Measurements from ENCODE around the gene PJA1. TPM values are rescaled to one million over a fixed set of nuclear protein-coding genes. Genes with fewer than 3 reads are reported as not detected.

The PJA1 gene
- polyA plus RNA-seq (2013, experiment 1 of 4) = 57.5 TPM
- 53.1 TPM for polyA plus RNA-seq (2013, experiment 2 of 4)
- 42.1 TPM for polyA plus RNA-seq (2013, experiment 3 of 4)
- polyA plus RNA-seq (2013, experiment 4 of 4) = 48.6 TPM

DNA sequence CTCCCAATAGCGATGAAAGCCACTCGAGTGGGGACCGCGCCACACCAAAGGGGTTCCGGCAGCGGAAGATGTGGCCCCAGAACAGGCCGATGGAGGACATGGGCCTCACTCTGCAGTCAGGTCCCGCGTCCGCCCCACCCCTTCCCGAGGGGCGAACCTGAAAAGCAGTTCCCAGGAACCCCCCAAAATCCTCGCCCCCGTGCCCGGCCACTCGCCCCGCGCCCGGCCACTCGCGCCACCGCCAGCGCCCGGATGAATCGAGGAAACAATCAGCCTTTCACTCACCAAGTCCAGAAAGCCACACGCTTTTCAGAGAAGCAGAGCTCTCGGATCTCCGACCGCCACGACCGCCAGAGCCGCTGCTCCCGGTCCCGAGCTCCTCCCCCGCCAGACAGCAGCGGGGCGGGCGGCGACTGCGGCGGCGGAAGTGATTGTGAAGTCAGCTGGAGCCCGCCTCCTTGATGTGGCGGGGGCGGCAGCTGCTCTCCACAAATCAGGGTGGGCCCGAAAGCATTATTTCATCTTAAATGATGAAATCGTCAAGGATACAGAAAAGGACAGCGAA, at the start of gene PJA1:
PJA1 (minus strand) TSS at position 367 of the 565 bp plus-strand sequence. CDS start 2,380 bp downstream, outside the sequence.
- Histone ChIP-seq H3K27me3 (ENCODE audit: control insufficient read depth, insufficient read depth, low read length, poor library complexity, severe bottlenecking) (no peaks in the 10 kb centered on the region), H3K4me3 (ENCODE audit: insufficient read depth, low read depth, low read length) (peak within 1 kb of the TSS; percentile 65), H3K27ac (ENCODE audit: insufficient read depth, low read depth, low read length, poor library complexity, severe bottlenecking) (no peak within 1 kb of the TSS), H3K4me1 (ENCODE audit: control insufficient read depth, insufficient read depth, low read length) (no peaks in the 10 kb centered on the region), H3K9me3 (ENCODE audit: control insufficient read depth, low read length) (no peaks in the 10 kb centered on the region), H3K36me3 (ENCODE audit: control insufficient read depth, insufficient read depth, low read length) (no peaks in the 10 kb centered on the region)
- 0% methylated on average over 42 to 46 of the region's 48 CpGs for WGBS, 2 experiments

DNA sequence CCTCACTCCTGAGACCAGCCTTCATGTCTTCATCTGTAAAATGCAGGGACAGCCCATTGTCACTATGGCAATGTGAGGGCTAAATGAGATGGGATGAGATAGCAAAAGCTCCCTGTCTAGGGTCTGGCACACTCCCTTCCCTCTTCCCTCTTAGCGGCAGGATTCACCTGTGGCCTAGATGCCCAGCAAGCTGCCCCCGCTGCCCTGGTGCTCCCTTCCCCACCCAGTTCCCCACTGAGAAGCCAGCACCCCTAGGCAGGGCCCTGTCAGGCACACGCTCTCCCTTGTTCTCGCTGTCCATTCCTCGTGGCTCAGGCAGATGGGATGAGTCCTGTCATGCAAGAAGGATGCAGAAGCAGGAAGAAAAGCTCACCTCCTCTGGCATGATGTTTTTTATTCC, 49.2 kb upstream of the PJA1 start:
- Histone ChIP-seq H3K9me3 (ENCODE audit: control insufficient read depth, low read length) (no peaks in the 10 kb centered on the region), H3K36me3 (ENCODE audit: control insufficient read depth, insufficient read depth, low read length) (no peaks in the 10 kb centered on the region)
- 90 to 94% methylated on average over 5 of the region's 5 CpGs for WGBS, 2 experiments

DNA sequence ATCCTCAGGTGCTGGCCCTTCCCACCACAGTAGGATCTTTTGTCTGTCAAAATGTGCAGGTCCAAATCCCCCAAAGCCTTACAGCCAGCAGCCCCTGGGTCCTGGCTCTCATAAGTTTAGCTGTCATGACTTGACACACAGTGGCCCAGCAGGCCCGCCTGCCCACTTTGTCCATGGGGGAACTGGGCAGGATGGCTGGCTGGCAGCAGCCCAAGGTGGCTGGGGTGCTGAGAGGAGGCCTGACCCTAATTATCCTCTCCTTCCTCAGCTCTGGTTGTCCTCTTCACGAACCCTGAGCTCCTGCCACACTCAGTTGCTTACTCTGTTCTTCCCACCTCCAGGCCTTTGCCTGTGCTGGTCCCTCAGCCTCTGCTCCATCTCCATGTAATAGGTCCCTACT, 46.4 kb upstream of the PJA1 start:
- no peaks in the 10 kb centered on the region for H3K4me1 ChIP-seq (ENCODE audit: control insufficient read depth, insufficient read depth, low read length)
- H3K4me3 ChIP-seq (ENCODE audit: insufficient read depth, low read depth, low read length) = no peak overlapping the region
- H3K27me3 ChIP-seq (ENCODE audit: control insufficient read depth, insufficient read depth, low read length, poor library complexity, severe bottlenecking) = no peaks in the 10 kb centered on the region
- H3K36me3 ChIP-seq (ENCODE audit: control insufficient read depth, insufficient read depth, low read length) = no peaks in the 10 kb centered on the region
- no peak overlapping the region for H3K27ac ChIP-seq (ENCODE audit: insufficient read depth, low read depth, low read length, poor library complexity, severe bottlenecking)
- WGBS, 2 experiments = 92 to 98% methylated on average over 2 of the region's 2 CpGs
- no peaks in the 10 kb centered on the region for H3K9me3 ChIP-seq (ENCODE audit: control insufficient read depth, low read length)

More for the DNA sequence above, 49.2 kb upstream of the PJA1 start:
- Histone ChIP-seq H3K4me3 (ENCODE audit: insufficient read depth, low read depth, low read length) (no peak overlapping the region), H3K4me1 (ENCODE audit: control insufficient read depth, insufficient read depth, low read length) (no peaks in the 10 kb centered on the region), H3K27ac (ENCODE audit: insufficient read depth, low read depth, low read length, poor library complexity, severe bottlenecking) (no peak overlapping the region), H3K27me3 (ENCODE audit: control insufficient read depth, insufficient read depth, low read length, poor library complexity, severe bottlenecking) (no peaks in the 10 kb centered on the region)

DNA sequence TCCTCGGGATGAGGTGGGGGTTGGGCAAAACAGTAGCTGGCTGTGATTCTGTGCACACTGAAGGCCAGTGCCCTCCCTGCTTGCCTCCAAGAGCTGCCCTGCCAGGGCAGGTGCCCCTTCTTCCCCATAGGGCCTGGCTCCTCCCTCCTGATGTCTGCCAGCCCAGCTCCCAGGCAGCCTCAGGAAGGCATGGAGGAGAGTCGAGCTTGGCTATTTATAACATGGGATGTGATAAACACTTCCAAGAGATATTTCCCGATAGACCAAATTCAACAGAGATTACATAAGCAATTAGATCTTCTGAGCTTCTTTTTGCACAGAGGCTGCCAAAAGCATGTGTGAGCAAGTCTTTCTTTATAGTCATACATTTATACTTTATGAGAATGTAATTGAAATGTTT, 45.3 kb upstream of the PJA1 start:
- H3K4me1 ChIP-seq (ENCODE audit: control insufficient read depth, insufficient read depth, low read length) = no peaks in the 10 kb centered on the region
- no peaks in the 10 kb centered on the region for H3K27me3 ChIP-seq (ENCODE audit: control insufficient read depth, insufficient read depth, low read length, poor library complexity, severe bottlenecking)
- H3K9me3 ChIP-seq (ENCODE audit: control insufficient read depth, low read length) = no peaks in the 10 kb centered on the region
- no peak overlapping the region for H3K4me3 ChIP-seq (ENCODE audit: insufficient read depth, low read depth, low read length)
- 93% methylated on average over 1 to 2 of the region's 3 CpGs for WGBS, 2 experiments
- H3K36me3 ChIP-seq (ENCODE audit: control insufficient read depth, insufficient read depth, low read length) = no peaks in the 10 kb centered on the region
- H3K27ac ChIP-seq (ENCODE audit: insufficient read depth, low read depth, low read length, poor library complexity, severe bottlenecking) = no peak overlapping the region

DNA sequence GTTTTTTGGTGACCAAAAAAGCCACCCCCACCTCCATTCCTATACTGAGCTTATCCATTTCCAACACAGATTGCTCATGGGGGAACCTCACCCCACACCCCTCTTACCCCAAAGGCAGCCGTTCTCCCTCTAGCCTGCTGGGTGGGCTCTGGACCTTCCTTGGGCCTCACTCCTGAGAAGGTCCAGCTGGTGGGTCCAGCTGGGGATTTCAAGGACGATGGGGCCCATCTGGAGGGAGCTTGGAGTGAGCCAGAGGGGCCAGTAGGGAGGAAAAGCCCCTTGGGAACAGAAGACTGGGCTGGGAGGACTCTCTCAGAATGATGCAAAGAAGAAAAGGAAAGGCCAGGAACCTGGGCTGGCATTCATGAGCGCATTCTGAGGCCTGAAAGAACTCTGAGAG, 42.0 kb upstream of the PJA1 start:
- 86 to 93% methylated on average over 3 of the region's 3 CpGs for WGBS, 2 experiments

DNA sequence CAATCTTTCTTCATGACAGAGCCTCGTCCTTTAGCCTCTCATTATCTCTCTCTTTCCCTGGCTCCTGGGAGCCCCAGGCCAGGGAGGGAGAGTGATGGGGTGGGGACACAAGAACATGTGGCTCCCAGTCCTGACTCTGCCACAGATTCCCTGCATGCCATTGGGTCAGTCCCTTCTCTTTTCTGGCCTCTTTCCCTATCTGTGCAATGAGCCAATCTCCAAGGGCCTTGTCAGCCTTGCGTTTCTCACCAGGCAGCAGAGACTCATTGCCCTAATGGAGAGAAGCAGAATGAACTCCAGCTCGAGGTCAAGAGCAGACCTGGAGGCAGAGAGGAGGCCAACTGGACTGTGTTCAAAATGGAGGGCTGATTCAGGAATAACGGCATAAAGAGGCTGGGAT, 38.4 kb upstream of the PJA1 start:
- Histone ChIP-seq H3K4me1 (ENCODE audit: control insufficient read depth, insufficient read depth, low read length) (no peaks in the 10 kb centered on the region), H3K27ac (ENCODE audit: insufficient read depth, low read depth, low read length, poor library complexity, severe bottlenecking) (no peak overlapping the region), H3K27me3 (ENCODE audit: control insufficient read depth, insufficient read depth, low read length, poor library complexity, severe bottlenecking) (no peaks in the 10 kb centered on the region), H3K9me3 (ENCODE audit: control insufficient read depth, low read length) (no peaks in the 10 kb centered on the region), H3K36me3 (ENCODE audit: control insufficient read depth, insufficient read depth, low read length) (no peaks in the 10 kb centered on the region), H3K4me3 (ENCODE audit: insufficient read depth, low read depth, low read length) (no peak overlapping the region)
- 85 to 92% methylated on average over 4 of the region's 4 CpGs for WGBS, 2 experiments

More for the DNA sequence above, 42.0 kb upstream of the PJA1 start:
- Histone ChIP-seq H3K27ac (ENCODE audit: insufficient read depth, low read depth, low read length, poor library complexity, severe bottlenecking) (no peak overlapping the region), H3K27me3 (ENCODE audit: control insufficient read depth, insufficient read depth, low read length, poor library complexity, severe bottlenecking) (no peaks in the 10 kb centered on the region), H3K9me3 (ENCODE audit: control insufficient read depth, low read length) (no peaks in the 10 kb centered on the region), H3K4me1 (ENCODE audit: control insufficient read depth, insufficient read depth, low read length) (no peaks in the 10 kb centered on the region), H3K36me3 (ENCODE audit: control insufficient read depth, insufficient read depth, low read length) (no peaks in the 10 kb centered on the region), H3K4me3 (ENCODE audit: insufficient read depth, low read depth, low read length) (no peak overlapping the region)

DNA sequence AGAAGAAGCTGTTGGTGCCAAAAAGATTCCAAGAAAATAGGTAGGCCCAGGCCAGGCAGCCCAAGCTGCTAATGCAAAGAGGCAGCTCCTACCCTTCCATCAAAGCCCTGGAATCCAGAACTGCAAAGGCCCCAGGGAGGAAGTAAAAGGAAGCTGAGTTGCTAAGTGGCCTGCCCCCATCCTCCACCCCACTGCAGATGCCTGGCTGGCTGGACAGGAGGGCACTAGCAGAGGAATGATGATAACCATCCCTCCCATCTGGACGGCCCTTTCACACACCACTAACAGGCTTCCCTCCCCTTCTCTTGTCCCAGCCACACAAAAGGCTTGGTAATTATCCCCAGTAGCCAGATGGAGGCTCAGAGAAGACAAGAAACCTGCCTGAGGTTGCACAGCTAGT, 32.4 kb upstream of the PJA1 start:
- no peaks in the 10 kb centered on the region for H3K9me3 ChIP-seq (ENCODE audit: control insufficient read depth, low read length)
- no peak overlapping the region for H3K27ac ChIP-seq (ENCODE audit: insufficient read depth, low read depth, low read length, poor library complexity, severe bottlenecking)
- no peak overlapping the region for H3K4me3 ChIP-seq (ENCODE audit: insufficient read depth, low read depth, low read length)
- no peaks in the 10 kb centered on the region for H3K27me3 ChIP-seq (ENCODE audit: control insufficient read depth, insufficient read depth, low read length, poor library complexity, severe bottlenecking)
- peaks cover 8% of the 10 kb centered on the region for H3K4me1 ChIP-seq (ENCODE audit: control insufficient read depth, insufficient read depth, low read length)
- 50 to 71% methylated on average over 1 of the region's 1 CpG for WGBS, 2 experiments
- no peaks in the 10 kb centered on the region for H3K36me3 ChIP-seq (ENCODE audit: control insufficient read depth, insufficient read depth, low read length)

GRCh38 chrX:69196666-69197065, 31.4 kb upstream of the PJA1 start:
- Histone ChIP-seq H3K4me1 (ENCODE audit: control insufficient read depth, insufficient read depth, low read length) (peaks cover 8% of the 10 kb centered on the region), H3K27ac (ENCODE audit: insufficient read depth, low read depth, low read length, poor library complexity, severe bottlenecking) (no peak overlapping the region), H3K36me3 (ENCODE audit: control insufficient read depth, insufficient read depth, low read length) (no peaks in the 10 kb centered on the region), H3K9me3 (ENCODE audit: control insufficient read depth, low read length) (no peaks in the 10 kb centered on the region), H3K4me3 (ENCODE audit: insufficient read depth, low read depth, low read length) (no peak overlapping the region), H3K27me3 (ENCODE audit: control insufficient read depth, insufficient read depth, low read length, poor library complexity, severe bottlenecking) (no peaks in the 10 kb centered on the region)
- WGBS, 2 experiments = 85 to 89% methylated on average over 3 of the region's 3 CpGs

GRCh38 chrX:69195810-69196209, 30.6 kb upstream of the PJA1 start:
- no peak overlapping the region for H3K4me3 ChIP-seq (ENCODE audit: insufficient read depth, low read depth, low read length)
- H3K27ac ChIP-seq (ENCODE audit: insufficient read depth, low read depth, low read length, poor library complexity, severe bottlenecking) = no peak overlapping the region
- 87% methylated on average over 2 to 3 of the region's 3 CpGs for WGBS, 2 experiments
- no peaks in the 10 kb centered on the region for H3K9me3 ChIP-seq (ENCODE audit: control insufficient read depth, low read length)
- H3K36me3 ChIP-seq (ENCODE audit: control insufficient read depth, insufficient read depth, low read length) = no peaks in the 10 kb centered on the region
- peaks cover 8% of the 10 kb centered on the region for H3K4me1 ChIP-seq (ENCODE audit: control insufficient read depth, insufficient read depth, low read length)
- H3K27me3 ChIP-seq (ENCODE audit: control insufficient read depth, insufficient read depth, low read length, poor library complexity, severe bottlenecking) = no peaks in the 10 kb centered on the region

GRCh38 chrX:69195192-69195591, 29.9 kb upstream of the PJA1 start:
- H3K9me3 ChIP-seq (ENCODE audit: control insufficient read depth, low read length) = no peaks in the 10 kb centered on the region
- WGBS, 2 experiments = 59% methylated on average over 8 to 10 of the region's 10 CpGs
- no peak overlapping the region for H3K4me3 ChIP-seq (ENCODE audit: insufficient read depth, low read depth, low read length)
- peaks cover 8% of the 10 kb centered on the region for H3K4me1 ChIP-seq (ENCODE audit: control insufficient read depth, insufficient read depth, low read length)
- H3K27me3 ChIP-seq (ENCODE audit: control insufficient read depth, insufficient read depth, low read length, poor library complexity, severe bottlenecking) = no peaks in the 10 kb centered on the region
- no peaks in the 10 kb centered on the region for H3K36me3 ChIP-seq (ENCODE audit: control insufficient read depth, insufficient read depth, low read length)
- no peak overlapping the region for H3K27ac ChIP-seq (ENCODE audit: insufficient read depth, low read depth, low read length, poor library complexity, severe bottlenecking)

All from ectodermal cell (in vitro differentiated cells).